Sigmoid colon (tissue), 7 donors: ENCODE data around the gene TROAP. TPM values are rescaled to one million over a fixed set of nuclear protein-coding genes. Genes with fewer than 3 reads are reported as not detected.
"Not testable (repeated sequence)": the region's sequence is repeated elsewhere in the genome, so short reads cannot be mapped to it uniquely, and the experiment has no call there.

ENCODE experiments used
- DNase-seq: peaks from one replicate; pipeline ENCODE4 v3.0.0-alpha.2; 2019
- H3K27ac ChIP-seq, 4 donors: fragments of 200-600 bp; sonication (generic); one replicate each; pipeline ENCODE4 v1.5.1; 2016 to 2019; ENCODE audit warnings: mild to moderate bottlenecking in 1 of 4
- H3K27me3 ChIP-seq, 3 donors: fragments of 200-600 bp; sonication (generic); one replicate each; pipeline ENCODE4 v1.5.1; 2019; ENCODE audit warnings: mild to moderate bottlenecking in 1 of 3
- H3K36me3 ChIP-seq, 4 donors: fragments of 200-600 bp; sonication (generic); one replicate each; pipeline ENCODE4 v1.5.1; 2016 to 2019
- H3K4me1 ChIP-seq, 4 donors: fragments of 200-600 bp; sonication (generic); one replicate each; pipeline ENCODE4 v1.5.1; 2017 to 2019
- H3K4me3 ChIP-seq, 4 donors: fragments of 200-600 bp; sonication (generic); one replicate each; pipeline ENCODE4 v1.5.1; 2017 to 2019; ENCODE audit warnings: mild to moderate bottlenecking in 2 of 4, moderate library complexity in 1 of 4
- H3K9me3 ChIP-seq, 4 donors: fragments of 200-600 bp in 3 of 4; sonication (generic) in 3 of 4; one replicate each; pipeline versions ENCODE4 v1.5.1 to v1.6.1; 2013 to 2019
- CTCF ChIP-seq, 4 experiments: fragments of 450-650 bp in 3 of 4; fragments of 200-600 bp in 1 of 4; IDR thresholded peaks; one replicate each; pipeline ENCODE4 v1.5.1; 2016 to 2019; ENCODE audit warnings: antibody characterized with exemption in 4 of 4, mild to moderate bottlenecking in 3 of 4, moderate library complexity in 2 of 4
- EP300 ChIP-seq, 4 donors: sonication (generic); formaldehyde crosslinking; IDR thresholded peaks; one replicate each; pipeline ENCODE4 v1.6.1; 2017; ENCODE audit warnings: antibody characterized with exemption in 4 of 4
- POLR2A ChIP-seq, 2 donors: fragments of 450-650 bp; IDR thresholded peaks; one replicate each; pipeline ENCODE4 v1.6.1; 2016; ENCODE audit warnings: antibody characterized with exemption in 2 of 2, mild to moderate bottlenecking in 2 of 2, moderate library complexity in 2 of 2
- POLR2AphosphoS5 ChIP-seq, 4 donors: sonication (generic); formaldehyde crosslinking; IDR thresholded peaks; one replicate each; pipeline ENCODE4 v1.6.1; 2017; ENCODE audit warnings: antibody characterized with exemption in 4 of 4
- WGBS, 2 donors: extraction: QIAGEN DNeasy Blood & Tissue Kit; methylation state at CpG; one replicate each; pipeline ENCODE4 v1.1.7; 2013; 5-methylcytosine and 5-hydroxymethylcytosine counted together
- intact Hi-C: fragments of 100-400 bp; cut with DNase I; formaldehyde crosslinking; loops from one replicate; pipeline ENCODE4 v1.15.1; 2023
- polyA plus RNA-seq, 3 donors: library from polyadenylated mRNA; stranded (reverse); fragments of 200-250 nt; gene quantifications; one replicate each; pipeline ENCODE4 v1.2.3, GENCODE V29; 2013
- total RNA-seq, 4 donors: library from RNA; depleted of rRNA; stranded (reverse); fragments of >200 nt; gene quantifications; one replicate each; pipeline ENCODE4 v1.1.0, GENCODE V29; 2016
- donor health status: healthy with polysubstance abuse.
- donor health status: Bipolar disorder and iron deficiency.
- donor health status: healthy.

The TROAP gene
- total and polyA plus RNA-seq, 7 donors, result 0.36 to 25.7 (median 4.9) TPM; not detected in 3

- TF ChIP-seq CTCF (IDR thresholded peaks at IDR 0.05) (no peak), POLR2A (IDR thresholded peaks at IDR 0.05) (no peak), EP300 (IDR thresholded peaks at IDR 0.05) (no peak), POLR2AphosphoS5 (IDR thresholded peaks at IDR 0.05) (no peak)
- Histone ChIP-seq H3K27me3 (no peaks in the 10 kb centered on the region), H3K4me1 (no peaks in the 10 kb centered on the region), H3K36me3 (no peaks in the 10 kb centered on the region), H3K27ac (no peak overlapping the region), H3K4me3 (no peak overlapping the region), H3K9me3 (no peaks in the 10 kb centered on the region)
- DNase-seq, result no peak
- intact Hi-C loops, result no loop called here
- WGBS, 2 donors, result 93 to 95% methylated on average over 1 of the region's 1 CpG
These were observed 52.4 kb downstream of the TROAP start for GRCh38 chr12:49375406-49375805.

GRCh38 chr12:49377386-49377785, 54.3 kb downstream of the TROAP start:
- Histone ChIP-seq H3K27ac (no peak overlapping the region), H3K36me3 (no peaks in the 10 kb centered on the region), H3K9me3 (no peaks in the 10 kb centered on the region), H3K27me3 (no peaks in the 10 kb centered on the region), H3K4me3 (no peak overlapping the region), H3K4me1 (no peaks in the 10 kb centered on the region)
- no peak for TF ChIP-seq POLR2A (IDR thresholded peaks at IDR 0.05)
- TF ChIP-seq POLR2AphosphoS5 (IDR thresholded peaks at IDR 0.05), result no peak
- TF ChIP-seq CTCF (IDR thresholded peaks at IDR 0.05), result no peak
- TF ChIP-seq EP300 (IDR thresholded peaks at IDR 0.05), result no peak
- intact Hi-C loops, result no loop called here
- DNase-seq, result no peak
- WGBS, 2 donors, result 50 to 69% methylated on average over 2 of the region's 2 CpGs

- DNase-seq, intact Hi-C loops, H3K36me3 ChIP-seq, H3K9me3 ChIP-seq, H3K27me3 ChIP-seq, H3K4me1 ChIP-seq, H3K4me3 ChIP-seq, H3K27ac ChIP-seq: not testable (repeated sequence)
- WGBS, 2 donors, result 80 to 86% methylated on average over 9 of the region's 9 CpGs
These were observed 57.1 kb downstream of the TROAP start for GRCh38 chr12:49380184-49380583.

Other genes starting within 250 kb of the TROAP start
- gene DHH, start 228.5 kb upstream of the TROAP start, total RNA-seq, result under 1 TPM in 2 of 4 donors, not detected in 2; 0.14 to 0.83 TPM
- gene DHH, start 228.5 kb upstream of the TROAP start, polyA plus RNA-seq, result under 1 TPM in 1 of 3 donors, not detected in 2; 0.63 TPM
- 10 to 100 TPM; 34.6 to 82.3 (median 51.5) TPM for gene LMBR1L, start 212.4 kb upstream of the TROAP start, total RNA-seq
- 10 to 100 TPM in 2 of 3 donors, 1 to 10 TPM in 1; 7.8 to 41.4 (median 10.2) TPM for gene LMBR1L, start 212.4 kb upstream of the TROAP start, polyA plus RNA-seq
- 100 to 1,000 TPM; 651 to 712 (median 682) TPM for gene TUBA1B, start 191.9 kb upstream of the TROAP start, total RNA-seq
- gene TUBA1B, start 191.9 kb upstream of the TROAP start, polyA plus RNA-seq, result 1,000 to 10,000 TPM in 1 of 3 donors, 100 to 1,000 TPM in 2; 482 to 1,083 (median 767) TPM
- 100 to 1,000 TPM; 614 to 677 (median 635) TPM for gene TUBA1A, start 134.2 kb upstream of the TROAP start, total RNA-seq
- 100 to 1,000 TPM in 1 of 3 donors, 10 to 100 TPM in 2; 20.1 to 129 (median 41.4) TPM for gene TUBA1A, start 134.2 kb upstream of the TROAP start, polyA plus RNA-seq
- gene TUBA1C, start 58.2 kb upstream of the TROAP start, total RNA-seq, result 100 to 1,000 TPM in 1 of 4 donors, 10 to 100 TPM in 3; 54.8 to 108 (median 87.2) TPM
- gene TUBA1C, start 58.2 kb upstream of the TROAP start, polyA plus RNA-seq, result 100 to 1,000 TPM; 411 to 694 (median 519) TPM
- 10 to 100 TPM; 19.7 to 56.2 (median 38.6) TPM for gene PRPH, start 28.1 kb upstream of the TROAP start, total RNA-seq
- gene PRPH, start 28.1 kb upstream of the TROAP start, polyA plus RNA-seq, result 10 to 100 TPM in 1 of 3 donors, 1 to 10 TPM in 1, under 1 TPM in 1; 0.46 to 31.8 (median 2.4) TPM
- not detected for gene C1QL4, start 13.9 kb downstream of the TROAP start, total RNA-seq
- gene C1QL4, start 13.9 kb downstream of the TROAP start, polyA plus RNA-seq, result under 1 TPM in 1 of 3 donors, not detected in 2; 0.03 TPM
- under 1 TPM in 3 of 4 donors, not detected in 1; under 0.01 to 0.28 (median 0.16) TPM for gene DNAJC22, start 23.6 kb downstream of the TROAP start, total RNA-seq
- 10 to 100 TPM in 1 of 3 donors, 1 to 10 TPM in 2; 4.6 to 12.8 (median 7.8) TPM for gene DNAJC22, start 23.6 kb downstream of the TROAP start, polyA plus RNA-seq
- gene SPATS2, start 44.2 kb downstream of the TROAP start, total RNA-seq, result 10 to 100 TPM; 10.3 to 32.1 (median 13.4) TPM
- 10 to 100 TPM in 2 of 3 donors, 1 to 10 TPM in 1; 6.9 to 13.8 (median 11.0) TPM for gene SPATS2, start 44.2 kb downstream of the TROAP start, polyA plus RNA-seq
- gene KCNH3, start 215.8 kb downstream of the TROAP start, total RNA-seq, result under 1 TPM in 2 of 4 donors, not detected in 2; 0.14 to 0.83 TPM
- under 1 TPM in 1 of 3 donors, not detected in 2; 0.36 TPM for gene KCNH3, start 215.8 kb downstream of the TROAP start, polyA plus RNA-seq
- gene MCRS1, start 244.9 kb downstream of the TROAP start, total RNA-seq, result 10 to 100 TPM; 33.6 to 59.3 (median 48.0) TPM
- gene MCRS1, start 244.9 kb downstream of the TROAP start, polyA plus RNA-seq, result 10 to 100 TPM; 43.8 to 61.0 (median 46.0) TPM